SK-N-SH treated with all-trans-retinoic acid at 6 μM for 48 hours (cell line): ENCODE results near the gene SLAIN1.

Source experiments
- ATAC-seq: fragments of 200-7000 bp; cut with Tn5 transposase; 3 replicates; pipeline ENCODE4 v1.9.1; 2020; ENCODE audit warnings: mild to moderate bottlenecking, moderate library complexity
- ARNTL ChIP-seq: fragments of 450-650 bp; formaldehyde crosslinking; IDR thresholded peaks from 2 replicates; pipeline ENCODE4 v1.5.0; 2020; ENCODE audit warnings: low read depth, mild to moderate bottlenecking, moderate library complexity, borderline replicate concordance
- BACH2 ChIP-seq: fragments of 250-450 bp; sonication (Bioruptor Pico); IDR thresholded peaks from 2 replicates; pipeline ENCODE4 v1.9.0; 2021; ENCODE audit warnings: mild to moderate bottlenecking, borderline replicate concordance
- CREB5 ChIP-seq: fragments of 250-450 bp; sonication (Bioruptor Pico); IDR thresholded peaks from 2 replicates; pipeline ENCODE4 v1.5.1; 2020; ENCODE audit warnings: low read depth, mild to moderate bottlenecking, moderate library complexity
- CSDC2 ChIP-seq: fragments of 250-450 bp; sonication (Bioruptor Pico); IDR thresholded peaks from 2 replicates; pipeline ENCODE4 v1.5.0; 2020; ENCODE audit warnings: mild to moderate bottlenecking, moderate library complexity
- CSRNP3 ChIP-seq: fragments of 250-450 bp; sonication (Bioruptor Pico); IDR thresholded peaks from 2 replicates; pipeline ENCODE4 v1.5.1; 2021; ENCODE audit warnings: mild to moderate bottlenecking, moderate library complexity
- ESRRG ChIP-seq: fragments of 250-450 bp; sonication (Bioruptor Pico); IDR thresholded peaks from 2 replicates; pipeline ENCODE4 v1.6.1; 2021; ENCODE audit warnings: mild to moderate bottlenecking
- GLIS3 ChIP-seq: fragments of 250-450 bp; sonication (Bioruptor Pico); IDR thresholded peaks from 2 replicates; pipeline ENCODE4 v1.5.0; 2020; ENCODE audit warnings: mild to moderate bottlenecking, moderate library complexity
- ISL1 ChIP-seq: fragments of 250-450 bp; sonication (Bioruptor Pico); IDR thresholded peaks from 2 replicates; pipeline ENCODE4 v2.1.2; 2022; ENCODE audit warnings: mild to moderate bottlenecking, moderate library complexity
- OSR1 ChIP-seq: fragments of 250-450 bp; sonication (Bioruptor Pico); IDR thresholded peaks from 2 replicates; pipeline ENCODE4 v1.8.0; 2022; ENCODE audit warnings: moderate library complexity, mild to moderate bottlenecking, inconsistent platforms
- PATZ1 ChIP-seq: fragments of 250-450 bp; sonication (Bioruptor Pico); IDR thresholded peaks from 2 replicates; pipeline ENCODE4 v1.8.0; 2020; ENCODE audit warnings: mild to moderate bottlenecking, moderate library complexity, borderline replicate concordance
- POU6F1 ChIP-seq: fragments of 250-450 bp; sonication (Bioruptor Pico); IDR thresholded peaks from 2 replicates; pipeline ENCODE4 v1.8.0; 2021; ENCODE audit warnings: low read depth, mild to moderate bottlenecking, moderate library complexity, borderline replicate concordance
- PPARA ChIP-seq: fragments of 250-450 bp; sonication (Bioruptor Pico); IDR thresholded peaks from 2 replicates; pipeline ENCODE4 v1.5.0; 2020; ENCODE audit warnings: mild to moderate bottlenecking, borderline replicate concordance
- RARB ChIP-seq: fragments of 250-450 bp; sonication (Bioruptor Pico); IDR thresholded peaks from 2 replicates; pipeline ENCODE4 v1.8.0; 2021; ENCODE audit warnings: mild to moderate bottlenecking, moderate library complexity
- SNAI2 ChIP-seq: fragments of 250-450 bp; sonication (Bioruptor Pico); IDR thresholded peaks from 2 replicates; pipeline ENCODE4 v1.5.0; 2020; ENCODE audit warnings: mild to moderate bottlenecking, moderate library complexity
- TCF4 ChIP-seq: fragments of 250-450 bp; sonication (Bioruptor Pico); IDR thresholded peaks from 2 replicates; pipeline ENCODE4 v1.8.0; 2021; ENCODE audit warnings: mild to moderate bottlenecking, moderate library complexity, borderline replicate concordance
- TOX ChIP-seq: fragments of 250-450 bp; sonication (Bioruptor Pico); IDR thresholded peaks from 2 replicates; pipeline ENCODE4 v1.8.0; 2021; ENCODE audit warnings: mild to moderate bottlenecking, moderate library complexity, borderline replicate concordance
- TSHZ2 ChIP-seq: fragments of 250-450 bp; sonication (Bioruptor Pico); IDR thresholded peaks from 2 replicates; pipeline ENCODE4 v1.5.0; 2020; ENCODE audit warnings: mild to moderate bottlenecking, moderate library complexity
- ZC3H10 ChIP-seq: fragments of 250-450 bp; sonication (Bioruptor Pico); IDR thresholded peaks from 2 replicates; pipeline ENCODE4 v1.5.1; 2021; ENCODE audit warnings: mild to moderate bottlenecking, moderate library complexity
- ZFP3 ChIP-seq: fragments of 250-450 bp; sonication (Bioruptor Pico); IDR thresholded peaks from 2 replicates; pipeline ENCODE4 v1.5.0; 2020; ENCODE audit warnings: mild to moderate bottlenecking, moderate library complexity
- ZFP30 ChIP-seq: fragments of 450-650 bp; formaldehyde crosslinking; IDR thresholded peaks from 2 replicates; pipeline ENCODE4 v1.5.0; 2022; ENCODE audit warnings: mild to moderate bottlenecking, moderate library complexity
- ZNF565 ChIP-seq: fragments of 450-650 bp; formaldehyde crosslinking; conservative IDR thresholded peaks from 2 replicates; pipeline ENCODE4 v1.5.0; 2020; ENCODE audit warnings: low read depth, mild to moderate bottlenecking, moderate library complexity
- ZNF70 ChIP-seq: fragments of 450-650 bp; formaldehyde crosslinking; IDR thresholded peaks from 2 replicates; pipeline ENCODE4 v1.5.0; 2020; ENCODE audit warnings: mild to moderate bottlenecking, moderate library complexity
- ZNF8 ChIP-seq: fragments of 450-650 bp; formaldehyde crosslinking; IDR thresholded peaks from 2 replicates; pipeline ENCODE4 v1.5.0; 2020; ENCODE audit warnings: mild to moderate bottlenecking, moderate library complexity

The SLAIN1 gene

GRCh38 chr13:77693449-77693940, 4.0 kb upstream of the SLAIN1 start:
- ATAC-seq: no peak
- TF ChIP-seq ZNF70: no peak
- TF ChIP-seq RARB (CRISPR knock-in tag): no peak
- TF ChIP-seq ZC3H10 (CRISPR knock-in tag): no peak
- TF ChIP-seq ZFP30 (CRISPR knock-in tag): no peak
- no peak for TF ChIP-seq SNAI2
- no peak for TF ChIP-seq TSHZ2 (CRISPR knock-in tag)
- TF ChIP-seq ISL1 (CRISPR knock-in tag): no peak
- TF ChIP-seq OSR1: no peak
- TF ChIP-seq TOX (CRISPR knock-in tag): no peak
- no peak for TF ChIP-seq ESRRG (CRISPR knock-in tag)
- no peak for TF ChIP-seq CREB5 (CRISPR knock-in tag)
- TF ChIP-seq ZNF565 (CRISPR knock-in tag): no peak
- TF ChIP-seq PPARA (CRISPR knock-in tag): no peak
- TF ChIP-seq ZFP3 (CRISPR knock-in tag): no peak
- no peak for TF ChIP-seq GLIS3
- TF ChIP-seq ZNF8: no peak
- TF ChIP-seq BACH2 (CRISPR knock-in tag): no peak
- TF ChIP-seq, all 23 proteins: peak for 0

GRCh38 chr13:77696006-77696878, 1.2 kb upstream of the SLAIN1 start:
- no peak for ATAC-seq
- no peak for TF ChIP-seq ZNF565 (CRISPR knock-in tag)
- no peak for TF ChIP-seq ARNTL (CRISPR knock-in tag)
- no peak for TF ChIP-seq ISL1 (CRISPR knock-in tag)
- TF ChIP-seq ZNF8: no peak
- no peak for TF ChIP-seq ZC3H10 (CRISPR knock-in tag)
- TF ChIP-seq CREB5 (CRISPR knock-in tag): no peak
- no peak for TF ChIP-seq TSHZ2 (CRISPR knock-in tag)
- TF ChIP-seq TOX (CRISPR knock-in tag): no peak
- TF ChIP-seq ESRRG (CRISPR knock-in tag): no peak
- TF ChIP-seq POU6F1 (CRISPR knock-in tag): no peak
- no peak for TF ChIP-seq PATZ1
- TF ChIP-seq BACH2 (CRISPR knock-in tag): no peak
- no peak for TF ChIP-seq ZNF70
- TF ChIP-seq CSDC2: no peak
- TF ChIP-seq RARB (CRISPR knock-in tag): no peak
- no peak for TF ChIP-seq PPARA (CRISPR knock-in tag)
- no peak for TF ChIP-seq GLIS3
- TF ChIP-seq TCF4 (CRISPR knock-in tag): no peak
- TF ChIP-seq CSRNP3 (CRISPR knock-in tag): no peak
